A549 (cell line): Measurements from ENCODE around the gene RSF1. TPM values are rescaled to one million over a fixed set of nuclear protein-coding genes. Genes with fewer than 3 reads are reported as not detected.

ENCODE experiments used
- ATAC-seq, 2 experiments: fragments of 200-7000 bp in 1 of 2; fragments of >200 bp in 1 of 2; cut with Nextera tagmentation in 1 of 2; cut with Tn5 transposase in 1 of 2; 3 replicates each; pipeline versions ENCODE4 v1.8.0 to v1.9.1; 2018 to 2020; ENCODE audit warnings: mild to moderate bottlenecking in 1 of 2, moderate library complexity in 1 of 2
- CTCF ChIA-PET: fragments of 300-600 bp; sonication (Branson Sonifier 250); formaldehyde crosslinking; extraction: SDS; loops from one replicate; lab custom pipeline; 2021; ENCODE audit warnings: antibody characterized with exemption, inconsistent platforms; lab: Yijun Ruan, JAX
- POLR2A ChIA-PET: fragments of 350-600 bp; formaldehyde crosslinking; extraction: SDS; loops from one replicate; lab custom pipeline; 2021; ENCODE audit warnings: antibody characterized with exemption, inconsistent platforms; lab: Yijun Ruan, JAX
- DNase-seq, 2 experiments: peaks; one replicate each; pipeline versions ENCODE4 v3.0.0 to v3.0.0-alpha.2; 2011 to 2016; ENCODE audit warnings: low read depth in 1 of 2, low spot score in 1 of 2
- FAIRE-seq: peaks from 2 replicates; lab custom pipeline; 2011; peaks lifted over from hg19 to GRCh38; lab: Jason Lieb, UNC
- H3K27ac ChIP-seq, 2 experiments: fragments of >200 bp; sonication (Bioruptor Twin); formaldehyde crosslinking; 3 replicates each; pipeline ENCODE4 v1.5.1; 2016 to 2017
- H3K4me1 ChIP-seq: fragments of >200 bp; sonication (Bioruptor Twin); formaldehyde crosslinking; 3 replicates; pipeline ENCODE4 v1.6.1; 2016
- H3K4me2 ChIP-seq: fragments of >200 bp; sonication (Bioruptor Twin); formaldehyde crosslinking; 3 replicates; pipeline ENCODE4 v1.6.1; 2016
- H3K4me3 ChIP-seq: fragments of >200 bp; sonication (Bioruptor Twin); formaldehyde crosslinking; 3 replicates; pipeline ENCODE4 v1.5.1; 2016
- H3K9me3 ChIP-seq: fragments of >200 bp; sonication (Bioruptor Twin); formaldehyde crosslinking; 3 replicates; pipeline ENCODE4 v1.6.1; 2016
- CHD2 ChIP-seq: fragments of 150-350 bp; IDR thresholded peaks from 2 replicates; pipeline ENCODE4 v1.6.1; 2014; ENCODE audit warnings: low read length; ENCODE audit not compliant: partially characterized antibody
- CHD4 ChIP-seq: fragments of 200-600 bp; sonication (generic); IDR thresholded peaks from 2 replicates; pipeline ENCODE4 v1.6.1; 2016; ENCODE audit warnings: antibody characterized with exemption, mild to moderate bottlenecking, borderline replicate concordance
- CTCF ChIP-seq: fragments of >200 bp; sonication (Bioruptor Twin); formaldehyde crosslinking; IDR thresholded peaks from 3 replicates; pipeline ENCODE4 v1.5.1; 2016
- ELK1 ChIP-seq: fragments of 150-350 bp; IDR thresholded peaks from 2 replicates; pipeline ENCODE4 v1.6.1; 2014; ENCODE audit warnings: low read depth, mild to moderate bottlenecking, low read length
- EP300 ChIP-seq, 2 experiments: fragments of >200 bp; sonication (Bioruptor Twin); formaldehyde crosslinking; IDR thresholded peaks; 2 replicates in 1 of 2; 3 replicates in 1 of 2; pipeline ENCODE4 v1.6.1; 2016 to 2017
- ESRRA ChIP-seq: fragments of 150-350 bp; IDR thresholded peaks from 2 replicates; pipeline ENCODE4 v1.6.1; 2014; ENCODE audit warnings: mild to moderate bottlenecking, low read length, borderline replicate concordance
- FOSL2 ChIP-seq, 2 experiments: fragments of 450-650 bp in 1 of 2; fragments of >200 bp in 1 of 2; sonication (Bioruptor Twin) in 1 of 2; formaldehyde crosslinking; IDR thresholded peaks; 2 replicates each; pipeline versions ENCODE4 v1.5.0 to v1.6.1; 2016 to 2020; ENCODE audit warnings: mild to moderate bottlenecking in 1 of 2, moderate library complexity in 1 of 2
- HDAC2 ChIP-seq: fragments of 200-600 bp; sonication (generic); IDR thresholded peaks from 2 replicates; pipeline ENCODE4 v1.6.1; 2016
- HES2 ChIP-seq: fragments of >200 bp; sonication (Bioruptor Twin); formaldehyde crosslinking; IDR thresholded peaks from 2 replicates; pipeline ENCODE4 v1.6.1; 2016
- HEYL ChIP-seq: fragments of 250-450 bp; sonication (Bioruptor Pico); IDR thresholded peaks from 2 replicates; pipeline ENCODE4 v1.8.0; 2021; ENCODE audit warnings: mild to moderate bottlenecking, moderate library complexity
- HOXA7 ChIP-seq: fragments of 250-450 bp; sonication (Bioruptor Pico); IDR thresholded peaks from 2 replicates; pipeline ENCODE4 v1.5.0; 2020; ENCODE audit warnings: mild to moderate bottlenecking, moderate library complexity
- HOXB13 ChIP-seq: fragments of 250-450 bp; sonication (Bioruptor Pico); IDR thresholded peaks from 2 replicates; pipeline ENCODE4 v1.5.0; 2020; ENCODE audit warnings: low read depth, mild to moderate bottlenecking, moderate library complexity
- JUN ChIP-seq, 2 experiments: fragments of >200 bp; sonication (Bioruptor Twin); formaldehyde crosslinking; IDR thresholded peaks; 2 replicates in 1 of 2; 3 replicates in 1 of 2; pipeline ENCODE4 v1.6.1; 2016 to 2017
- JUNB ChIP-seq: fragments of >200 bp; sonication (Bioruptor Twin); formaldehyde crosslinking; IDR thresholded peaks from 2 replicates; pipeline ENCODE4 v1.6.1; 2016
- MAFK ChIP-seq: fragments of 450-650 bp; IDR thresholded peaks from 2 replicates; pipeline ENCODE4 v1.6.1; 2014; ENCODE audit not compliant: partially characterized antibody
- NFE2L2 ChIP-seq: fragments of 150-350 bp; conservative IDR thresholded peaks from 2 replicates; pipeline ENCODE4 v1.6.1; 2014; ENCODE audit warnings: low read length
- NPAS2 ChIP-seq: fragments of 250-450 bp; sonication (Bioruptor Pico); IDR thresholded peaks from 2 replicates; pipeline ENCODE4 v1.8.0; 2022; ENCODE audit warnings: mild to moderate bottlenecking, moderate library complexity, borderline replicate concordance
- NR3C1 ChIP-seq: fragments of >200 bp; sonication (Bioruptor Twin); formaldehyde crosslinking; IDR thresholded peaks from 3 replicates; pipeline ENCODE4 v1.6.1; 2017
- PHF8 ChIP-seq: fragments of 200-600 bp; sonication (generic); IDR thresholded peaks from 2 replicates; pipeline ENCODE4 v1.6.1; 2016; ENCODE audit warnings: low read depth, mild to moderate bottlenecking, antibody characterized with exemption, moderate library complexity, borderline replicate concordance
- POLR2A ChIP-seq: IDR thresholded peaks from 2 replicates; pipeline ENCODE4 v1.6.1; 2012; ENCODE audit warnings: mild to moderate bottlenecking, low read length
- POLR2AphosphoS2 ChIP-seq: conservative IDR thresholded peaks from 2 replicates; pipeline ENCODE4 v1.6.1; 2012; ENCODE audit warnings: low read length, improper control_type of control experiment, inconsistent platforms
- RARB ChIP-seq: fragments of 250-450 bp; sonication (Bioruptor Pico); IDR thresholded peaks from 2 replicates; pipeline ENCODE4 v1.8.0; 2021; ENCODE audit warnings: mild to moderate bottlenecking, moderate library complexity
- REST ChIP-seq: fragments of 200-600 bp; sonication (generic); IDR thresholded peaks from 2 replicates; pipeline ENCODE4 v1.6.1; 2016; ENCODE audit warnings: antibody characterized with exemption, mild to moderate bottlenecking, moderate library complexity
- RFX5 ChIP-seq: fragments of 450-650 bp; IDR thresholded peaks from 2 replicates; pipeline ENCODE4 v1.7.1; 2014; ENCODE audit warnings: antibody characterized with exemption, mild to moderate bottlenecking, moderate library complexity
- RNF2 ChIP-seq: fragments of 200-600 bp; sonication (generic); IDR thresholded peaks from 2 replicates; pipeline ENCODE4 v1.6.1; 2016; ENCODE audit warnings: low read depth, mild to moderate bottlenecking, antibody characterized with exemption, moderate library complexity, borderline replicate concordance
- SMC3 ChIP-seq: fragments of >200 bp; sonication (Bioruptor Twin); formaldehyde crosslinking; IDR thresholded peaks from 3 replicates; pipeline ENCODE4 v1.6.1; 2018; ENCODE audit warnings: inconsistent platforms
- ZC3H11A ChIP-seq: fragments of 450-650 bp; IDR thresholded peaks from 2 replicates; pipeline ENCODE4 v1.6.1; 2014; ENCODE audit warnings: antibody characterized with exemption, mild to moderate bottlenecking
- WGBS: methylation state at CpG from one replicate; pipeline ENCODE4 v1.1.6; 2017; ENCODE audit errors: missing lambda C conversion rate; 5-methylcytosine and 5-hydroxymethylcytosine counted together
- polyA plus RNA-seq, 4 experiments: library from polyadenylated mRNA; depleted of rRNA in 3 of 4; stranded (reverse); fragments of >200 nt; fragmentation: RNase III in 1 of 4; extraction: RNeasy Plus Mini Kit Qiagen cat#74134 plus additional on column Dnase treatment in 1 of 4; gene quantifications; 2 replicates in 3 of 4; 3 replicates in 1 of 4; pipeline ENCODE4 v1.2.3, GENCODE V29; 2011 to 2017

The RSF1 gene
- polyA plus RNA-seq, 2 of the 4 experiments (the other 2 are of a cell fraction) = 18.8 to 29.6 TPM

GRCh38 chr11:77800449-77800848 lies 20.1 kb downstream of the RSF1 start:
- Histone ChIP-seq H3K27ac (no peak overlapping the region), H3K4me3 (no peak overlapping the region), H3K4me1 (peaks cover 12% of the 10 kb centered on the region; the same call in 1 of the 3 replicates), H3K4me2 (no peak overlapping the region), H3K9me3 (no peaks in the 10 kb centered on the region)
- TF ChIP-seq FOSL2 (IDR thresholded peaks at IDR 0.05) (no peak), FOSL2 (CRISPR knock-in tag; IDR thresholded peaks at IDR 0.05) (no peak), JUN (IDR thresholded peaks at IDR 0.05) (no peak), HES2 (no peak), ESRRA (no peak), NPAS2 (CRISPR knock-in tag) (no peak), NR3C1 (no peak), RFX5 (no peak), NFE2L2 (no peak), EP300 (IDR thresholded peaks at IDR 0.05) (no peak), CTCF (no peak), CHD4 (no peak), RNF2 (no peak), HOXA7 (no peak), SMC3 (no peak), POLR2AphosphoS2 (no peak), HDAC2 (no peak), HOXB13 (CRISPR knock-in tag) (no peak), ELK1 (no peak), RARB (no peak)
- ChIA-PET CTCF (interaction anchor here (0.7 kb wide), 1 partner anchor 17 kb away, joined by 4 read pairs; no protein-coding TSS in a partner anchor), POLR2A (no interaction called here)
- ATAC-seq = peak; percentile 39 to 49; a peak in 2 of 6 replicates
- FAIRE-seq = no peak
- DNase-seq = no peak

GRCh38 chr11:77799338-77799737 lies 21.2 kb downstream of the RSF1 start:
- CTCF ChIA-PET = interaction anchor here (1.2 kb wide), 1 partner anchor 247 kb away, joined by 3 read pairs; no protein-coding TSS in a partner anchor
- peaks cover 12% of the 10 kb centered on the region; the same call in 1 of the 3 replicates for H3K4me1 ChIP-seq
- TF ChIP-seq POLR2A (no peak), CHD2 (no peak), RARB (no peak), REST (no peak), HEYL (CRISPR knock-in tag) (no peak), ZC3H11A (no peak), JUNB (no peak), EP300 (IDR thresholded peaks at IDR 0.05) (no peak), HDAC2 (no peak), PHF8 (no peak), MAFK (no peak)
- TF ChIP-seq, all 56 proteins: peak for 0
- H3K9me3 ChIP-seq = no peaks in the 10 kb centered on the region
- DNase-seq (no peak), FAIRE-seq (no peak), ATAC-seq (no peak)
- no peak overlapping the region for H3K27ac ChIP-seq
- H3K4me2 ChIP-seq = no peak overlapping the region
- 74% methylated on average over 3 of the region's 3 CpGs for WGBS
- POLR2A ChIA-PET = no interaction called here
- no peak overlapping the region for H3K4me3 ChIP-seq
